Activated CD4-positive, alpha-beta T cell treated with anti-CD3 and anti-CD28 coated beads, Interleukin-2, amount 10 ng/mL, durations not matched to agents 24 days and 14 days (primary cell): ENCODE measurements around the gene JAZF1. TPM values are rescaled to one million over a fixed set of nuclear protein-coding genes. Genes with fewer than 3 reads are reported as not detected.
A peak's percentile ranks its signal among the peaks of the same experiment; 100 is the strongest.
"Not testable (repeated sequence)": the region's sequence is repeated elsewhere in the genome, so short reads cannot be mapped to it uniquely, and the experiment has no call there.

Experiments
- DNase-seq: peaks from one replicate; pipeline ENCODE4 v3.0.0; 2022
- H3K27ac Mint-ChIP-seq: one replicate; pipeline ENCODE4 v1.8.0; 2022; ENCODE audit warnings: mild to moderate bottlenecking, mixed read lengths
- H3K27me3 Mint-ChIP-seq: one replicate; pipeline ENCODE4 v1.8.0; 2022; ENCODE audit warnings: mixed read lengths
- H3K36me3 Mint-ChIP-seq: one replicate; pipeline ENCODE4 v1.8.0; 2022; ENCODE audit warnings: low read depth, mild to moderate bottlenecking, mixed read lengths
- H3K4me1 Mint-ChIP-seq: one replicate; pipeline ENCODE4 v1.8.0; 2021; ENCODE audit warnings: mixed read lengths
- H3K4me3 Mint-ChIP-seq: one replicate; pipeline ENCODE4 v1.8.0; 2022; ENCODE audit warnings: mild to moderate bottlenecking, moderate library complexity, mixed read lengths
- H3K9me3 Mint-ChIP-seq: one replicate; pipeline ENCODE4 v1.8.0; 2021; ENCODE audit warnings: mixed read lengths
- intact Hi-C: fragments of 100-400 bp; cut with micrococcal nuclease; formaldehyde crosslinking; loops from one replicate; pipeline ENCODE4 v1.15.1; 2023
- total RNA-seq: library from RNA; stranded (reverse); gene quantifications from 2 replicates; pipeline ENCODE4 v1.2.3, GENCODE V29; 2022

Gene JAZF1
- total RNA-seq, 1 donor from 2014 or later = 4.2 TPM

GRCh38 chr7:27922389-27922788, 258.2 kb downstream of the JAZF1 start:
- not testable (repeated sequence) for H3K27ac Mint-ChIP-seq, H3K4me1 Mint-ChIP-seq, H3K27me3 Mint-ChIP-seq, DNase-seq, H3K4me3 Mint-ChIP-seq, H3K9me3 Mint-ChIP-seq, H3K36me3 Mint-ChIP-seq
- intact Hi-C loops = loop anchor here (5.0 kb wide), 2 partner anchors 100 to 710 kb away; no protein-coding TSS in a partner anchor

GRCh38 chr7:27921081-27921836, 259.3 kb downstream of the JAZF1 start:
- DNase-seq = peak; percentile 78
- no peak overlapping the region for H3K4me3 Mint-ChIP-seq
- H3K36me3 Mint-ChIP-seq = no peaks in the 10 kb centered on the region
- intact Hi-C loops = loop anchor here (1.0 to 5.0 kb wide), 3 partner anchors 101 to 725 kb away; no protein-coding TSS in a partner anchor
- no peaks in the 10 kb centered on the region for H3K9me3 Mint-ChIP-seq
- peaks cover 4% of the 10 kb centered on the region for H3K4me1 Mint-ChIP-seq
- no peak overlapping the region for H3K27ac Mint-ChIP-seq
- no peaks in the 10 kb centered on the region for H3K27me3 Mint-ChIP-seq

GRCh38 chr7:27920281-27920946, 260.2 kb downstream of the JAZF1 start:
- Mint-ChIP-seq H3K4me1 (no peaks in the 10 kb centered on the region), H3K36me3 (no peaks in the 10 kb centered on the region), H3K4me3 (no peak overlapping the region), H3K27ac (no peak overlapping the region), H3K27me3 (no peaks in the 10 kb centered on the region), H3K9me3 (no peaks in the 10 kb centered on the region)
- intact Hi-C loops = loop anchor here (5.0 kb wide), 2 partner anchors 102 to 708 kb away; no protein-coding TSS in a partner anchor
- DNase-seq = no peak

GRCh38 chr7:27918503-27918902, 262.1 kb downstream of the JAZF1 start:
- no peaks in the 10 kb centered on the region for H3K36me3 Mint-ChIP-seq
- H3K27ac Mint-ChIP-seq = no peak overlapping the region
- no peak overlapping the region for H3K4me3 Mint-ChIP-seq
- no peaks in the 10 kb centered on the region for H3K27me3 Mint-ChIP-seq
- no peaks in the 10 kb centered on the region for H3K9me3 Mint-ChIP-seq
- DNase-seq = no peak
- intact Hi-C loops = no loop called here
- no peaks in the 10 kb centered on the region for H3K4me1 Mint-ChIP-seq

GRCh38 chr7:27917774-27918314, 262.8 kb downstream of the JAZF1 start:
- H3K9me3 Mint-ChIP-seq = no peaks in the 10 kb centered on the region
- H3K4me1 Mint-ChIP-seq = no peaks in the 10 kb centered on the region
- no peak overlapping the region for H3K4me3 Mint-ChIP-seq
- intact Hi-C loops = no loop called here
- H3K27ac Mint-ChIP-seq = no peak overlapping the region
- H3K27me3 Mint-ChIP-seq = no peaks in the 10 kb centered on the region
- no peak for DNase-seq
- no peaks in the 10 kb centered on the region for H3K36me3 Mint-ChIP-seq

GRCh38 chr7:27917119-27917518, 263.5 kb downstream of the JAZF1 start:
- intact Hi-C loops = no loop called here
- DNase-seq = no peak
- no peaks in the 10 kb centered on the region for H3K27me3 Mint-ChIP-seq
- no peaks in the 10 kb centered on the region for H3K9me3 Mint-ChIP-seq
- no peaks in the 10 kb centered on the region for H3K36me3 Mint-ChIP-seq
- no peak overlapping the region for H3K27ac Mint-ChIP-seq
- no peak overlapping the region for H3K4me3 Mint-ChIP-seq
- no peaks in the 10 kb centered on the region for H3K4me1 Mint-ChIP-seq

- intact Hi-C loops = no loop called here
- Mint-ChIP-seq H3K27me3 (peaks cover 2% of the 10 kb centered on the region), H3K9me3 (no peaks in the 10 kb centered on the region), H3K36me3 (no peaks in the 10 kb centered on the region), H3K4me1 (no peaks in the 10 kb centered on the region), H3K27ac (no peak overlapping the region), H3K4me3 (no peak overlapping the region)
- DNase-seq = no peak
These were observed 264.2 kb downstream of the JAZF1 start for GRCh38 chr7:27916372-27916771.

- H3K4me3 Mint-ChIP-seq = no peak overlapping the region
- peaks cover 2% of the 10 kb centered on the region for H3K27me3 Mint-ChIP-seq
- H3K4me1 Mint-ChIP-seq = no peaks in the 10 kb centered on the region
- H3K9me3 Mint-ChIP-seq = no peaks in the 10 kb centered on the region
- intact Hi-C loops = no loop called here
- DNase-seq = no peak
- no peak overlapping the region for H3K27ac Mint-ChIP-seq
- no peaks in the 10 kb centered on the region for H3K36me3 Mint-ChIP-seq
These were observed 266.2 kb downstream of the JAZF1 start for GRCh38 chr7:27914409-27914808.

GRCh38 chr7:27912751-27913150, 267.8 kb downstream of the JAZF1 start:
- no peak overlapping the region for H3K4me3 Mint-ChIP-seq
- intact Hi-C loops = no loop called here

GRCh38 chr7:27911920-27912319, 268.7 kb downstream of the JAZF1 start:
- Mint-ChIP-seq H3K4me1 (no peaks in the 10 kb centered on the region), H3K9me3 (no peaks in the 10 kb centered on the region), H3K36me3 (no peaks in the 10 kb centered on the region), H3K27me3 (peaks cover 4% of the 10 kb centered on the region), H3K4me3 (no peak overlapping the region), H3K27ac (no peak overlapping the region)
- no peak for DNase-seq
- intact Hi-C loops = no loop called here

More at GRCh38 chr7:27912751-27913150, 267.8 kb downstream of the JAZF1 start:
- no peaks in the 10 kb centered on the region for H3K4me1 Mint-ChIP-seq
- no peaks in the 10 kb centered on the region for H3K36me3 Mint-ChIP-seq
- H3K27me3 Mint-ChIP-seq = peaks cover 2% of the 10 kb centered on the region
- no peak for DNase-seq
- no peak overlapping the region for H3K27ac Mint-ChIP-seq
- no peaks in the 10 kb centered on the region for H3K9me3 Mint-ChIP-seq

- intact Hi-C loops = no loop called here
- no peaks in the 10 kb centered on the region for H3K36me3 Mint-ChIP-seq
- H3K4me3 Mint-ChIP-seq = no peak overlapping the region
- H3K4me1 Mint-ChIP-seq = no peaks in the 10 kb centered on the region
- H3K27ac Mint-ChIP-seq = no peak overlapping the region
- H3K9me3 Mint-ChIP-seq = no peaks in the 10 kb centered on the region
- peaks cover 10% of the 10 kb centered on the region for H3K27me3 Mint-ChIP-seq
- no peak for DNase-seq
These were observed 270.3 kb downstream of the JAZF1 start for GRCh38 chr7:27910326-27910725.

GRCh38 chr7:27908534-27909165, 271.9 kb downstream of the JAZF1 start:
- Mint-ChIP-seq H3K4me3 (no peak overlapping the region), H3K4me1 (no peaks in the 10 kb centered on the region), H3K36me3 (no peaks in the 10 kb centered on the region), H3K9me3 (no peaks in the 10 kb centered on the region), H3K27ac (no peak overlapping the region), H3K27me3 (peaks cover 18% of the 10 kb centered on the region)
- intact Hi-C loops = no loop called here
- no peak for DNase-seq

- intact Hi-C loops = no loop called here
- H3K36me3 Mint-ChIP-seq = no peaks in the 10 kb centered on the region
- H3K4me1 Mint-ChIP-seq = peaks cover 2% of the 10 kb centered on the region
- H3K9me3 Mint-ChIP-seq = no peaks in the 10 kb centered on the region
- no peak overlapping the region for H3K4me3 Mint-ChIP-seq
- no peak for DNase-seq
- H3K27me3 Mint-ChIP-seq = peaks cover 19% of the 10 kb centered on the region
- no peak overlapping the region for H3K27ac Mint-ChIP-seq
These were observed 274.1 kb downstream of the JAZF1 start for GRCh38 chr7:27906385-27907091.
